NCI-H1105 (cell line): ENCODE measurements around the gene TASOR2.

ENCODE experiments used
- DNase-seq: peaks from one replicate; lab custom pipeline; 2025; lab: John Stamatoyannopoulos, UW

TASOR2 gene

DNA sequence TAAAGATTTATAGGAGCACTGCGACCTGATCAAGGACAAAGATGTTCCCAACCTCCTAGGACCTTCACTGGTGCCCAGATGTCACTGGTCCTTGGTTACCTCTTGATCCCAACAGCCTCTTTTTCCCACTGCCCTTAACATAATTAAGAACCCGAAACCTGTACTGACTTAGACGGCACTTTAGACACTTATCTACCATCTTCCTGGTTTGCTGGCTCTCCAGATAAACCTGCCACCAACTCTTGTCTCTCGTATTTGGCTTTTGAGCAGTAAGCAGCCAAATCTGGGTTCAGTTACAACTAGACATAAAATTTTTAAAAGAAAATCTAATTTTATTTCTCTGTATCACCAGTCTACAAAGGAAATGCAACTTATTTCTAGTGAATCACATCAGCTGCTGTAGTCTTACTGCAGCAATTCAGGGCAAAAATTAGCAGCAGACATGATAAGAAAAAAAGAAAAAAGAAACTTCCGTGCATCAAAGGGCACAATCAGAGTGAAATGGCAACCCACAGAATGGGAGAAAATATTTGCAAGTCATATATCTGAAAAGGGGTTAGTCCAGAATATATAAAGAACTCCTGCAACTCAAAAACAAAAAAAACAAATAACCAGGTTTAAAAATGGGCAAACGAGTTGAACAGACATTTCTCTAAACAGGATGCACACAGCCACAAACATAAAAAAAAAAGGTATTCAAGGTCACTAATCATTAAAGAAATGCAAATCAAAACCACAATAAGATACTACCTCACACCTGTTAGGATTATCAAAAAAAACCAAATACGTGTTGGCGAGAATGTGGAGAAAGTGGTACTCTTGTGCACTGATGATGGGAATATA is 27.7 kb upstream of the TASOR2 start:
- DNase-seq, result no peak

- DNase-seq, result no peak
Measured at GRCh38 chr10:5658871-5659618, 25.6 kb upstream of the TASOR2 start.

GRCh38 chr10:5659702-5660528 is 24.7 kb upstream of the TASOR2 start:
- no peak for DNase-seq

GRCh38 chr10:5661043-5661442 is 23.6 kb upstream of the TASOR2 start:
- no peak for DNase-seq

DNA sequence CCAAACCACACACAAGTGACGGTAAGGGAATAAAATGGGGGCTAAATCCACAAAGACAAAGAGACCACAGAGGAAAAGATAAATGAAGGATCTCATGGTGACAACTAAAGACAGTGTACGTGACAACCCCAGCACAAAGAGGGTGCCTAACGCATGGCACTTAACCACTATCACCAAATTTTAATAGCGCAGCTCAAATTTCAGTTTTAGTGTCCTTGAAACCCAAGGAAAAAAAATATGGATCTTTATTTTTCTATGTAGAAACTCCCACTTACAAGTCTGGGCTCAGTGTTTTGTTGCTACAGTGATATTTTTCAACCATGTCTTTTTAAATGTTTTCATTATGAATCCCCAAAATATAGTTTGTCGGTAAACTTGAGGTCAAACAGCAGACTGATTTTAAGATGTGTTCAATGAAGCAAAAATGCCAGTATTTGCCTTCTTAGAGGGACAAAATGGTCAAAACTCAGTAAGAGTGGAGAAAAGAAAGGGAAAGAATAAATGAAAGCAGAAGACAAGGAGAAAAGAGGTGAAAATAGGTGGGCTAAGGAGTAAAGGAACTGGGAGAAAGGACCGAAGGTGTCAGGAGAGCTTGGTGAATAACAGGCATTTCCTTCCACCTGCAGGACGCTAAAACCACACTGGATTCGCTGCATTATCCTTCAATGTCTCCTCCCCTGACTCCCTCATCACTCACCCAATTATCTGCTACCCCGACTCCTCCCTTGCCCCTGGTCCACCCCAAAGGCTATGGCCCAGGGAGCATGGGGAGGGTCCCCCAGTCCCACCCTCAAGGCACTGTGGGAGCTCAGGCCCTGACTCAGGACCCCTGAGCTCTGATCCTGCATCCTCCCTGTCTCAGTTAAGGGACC is 21.7 kb upstream of the TASOR2 start:
- no peak for DNase-seq

GRCh38 chr10:5663692-5664427 is 20.8 kb upstream of the TASOR2 start:
- DNase-seq, result no peak

DNA sequence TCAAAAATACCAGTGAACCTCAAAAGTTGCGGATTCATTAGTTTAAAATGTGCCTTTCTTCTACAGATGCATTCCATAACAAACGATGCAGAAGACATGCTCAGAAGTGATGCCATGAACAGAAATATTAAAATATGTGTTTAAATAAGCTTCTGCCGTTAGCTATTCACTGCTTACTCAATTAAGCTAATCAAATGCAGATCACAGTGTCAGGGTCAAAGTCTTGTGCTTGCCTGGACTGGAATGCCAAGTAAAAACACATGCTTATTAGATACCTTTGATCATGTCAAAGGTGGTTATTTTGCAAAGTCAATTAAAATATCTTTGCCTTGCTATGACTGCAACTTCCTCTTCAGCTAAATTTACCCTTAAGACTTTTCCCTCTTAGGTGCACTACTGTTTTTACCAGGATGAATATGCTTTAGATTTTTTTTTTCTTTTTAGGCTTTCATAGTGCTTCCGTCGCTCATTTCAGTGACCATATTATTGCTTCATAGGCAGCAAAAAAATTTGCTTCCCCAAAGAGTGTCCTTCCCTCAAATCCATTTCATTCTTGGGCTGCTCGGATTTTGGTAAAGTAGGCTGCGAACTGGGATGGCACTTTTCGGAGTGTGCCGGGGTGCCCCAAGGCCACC is 19.1 kb upstream of the TASOR2 start:
- no peak for DNase-seq

DNA sequence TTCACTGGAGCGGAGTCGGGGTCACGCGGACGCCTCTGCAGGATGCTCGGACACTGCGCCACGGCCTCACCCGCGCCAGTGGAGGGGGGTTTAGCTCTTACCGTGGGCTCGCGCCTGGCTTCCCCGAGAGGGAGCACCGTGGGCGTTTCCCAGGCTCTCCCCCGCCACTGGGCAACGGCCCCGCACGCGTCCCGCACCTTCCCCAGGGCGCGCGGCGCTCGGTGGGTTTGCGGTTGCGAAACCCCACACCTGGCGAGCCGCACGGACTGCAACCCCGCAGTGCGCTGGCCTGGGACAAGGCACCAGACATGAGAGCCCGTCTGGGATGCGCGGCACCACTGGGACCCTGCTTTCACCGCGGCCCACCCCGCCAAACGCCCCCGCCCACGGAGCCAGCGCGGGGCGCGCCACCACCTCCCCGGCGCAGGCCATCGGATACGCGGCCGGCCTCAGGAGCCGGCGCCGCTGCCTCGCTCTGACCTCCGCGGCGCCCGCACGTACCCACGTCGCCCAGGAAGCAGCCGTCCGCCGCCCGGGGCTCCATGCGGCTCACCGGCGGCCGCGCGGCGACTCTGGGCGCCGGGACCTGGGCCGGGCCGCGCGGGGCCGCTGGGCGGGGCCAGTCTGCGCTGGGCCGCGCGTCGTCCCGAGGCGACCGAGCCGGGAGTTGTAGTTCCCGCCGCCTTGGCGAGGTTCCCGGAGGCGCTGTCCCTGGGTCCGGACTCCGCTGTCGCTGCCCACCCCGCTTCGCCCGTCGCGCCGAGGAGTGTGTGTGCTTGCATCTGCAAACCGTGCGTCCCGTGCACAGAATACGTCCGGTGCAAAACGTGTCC is 18.4 kb upstream of the TASOR2 start, which contains the start of gene ASB13:
Gene ASB13, minus strand, starts transcription at position 588 of the 833 bp plus-strand sequence. Its CDS starts 44 bp downstream, at position 544.
- DNase-seq, result no peak

DNA sequence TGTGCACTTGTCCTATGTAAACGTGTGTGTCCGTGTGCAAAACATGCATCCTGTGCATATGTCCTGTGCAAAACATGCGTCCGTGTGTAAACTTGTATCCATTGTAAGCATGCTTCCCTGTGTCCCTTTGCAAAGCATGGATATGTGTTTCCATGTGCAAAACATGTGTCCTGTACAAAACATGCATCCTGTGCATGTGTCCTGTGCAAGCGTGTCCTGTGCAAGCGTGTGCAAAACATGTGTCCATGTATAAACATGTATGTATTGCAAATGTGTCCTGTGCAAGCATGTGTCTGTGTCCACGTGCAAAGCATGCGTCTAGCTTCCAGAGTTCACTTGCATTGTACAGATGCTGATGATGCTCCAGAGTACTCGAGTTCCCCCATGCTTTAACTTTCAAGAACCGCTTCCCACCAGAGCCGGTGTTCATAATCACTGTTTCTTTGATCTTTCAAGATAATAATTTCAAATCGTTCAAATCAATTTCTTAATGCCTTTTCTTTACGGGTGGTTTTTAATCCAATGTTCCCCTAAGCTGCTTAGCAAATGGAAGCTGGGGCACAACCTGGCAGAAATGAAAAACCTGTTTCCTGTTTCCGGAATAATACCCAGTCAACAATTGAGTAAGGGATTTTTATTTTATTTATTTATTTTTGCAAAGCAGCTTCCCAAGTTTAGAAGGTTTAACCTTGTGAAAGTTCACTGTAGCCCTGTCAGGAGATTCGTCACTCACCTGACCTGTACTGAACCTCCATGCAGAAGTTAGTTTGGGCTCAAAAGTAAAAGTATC is 17.6 kb upstream of the TASOR2 start:
- DNase-seq, result no peak

- no peak for DNase-seq
Measured at GRCh38 chr10:5668429-5668828, 16.2 kb upstream of the TASOR2 start.

DNA sequence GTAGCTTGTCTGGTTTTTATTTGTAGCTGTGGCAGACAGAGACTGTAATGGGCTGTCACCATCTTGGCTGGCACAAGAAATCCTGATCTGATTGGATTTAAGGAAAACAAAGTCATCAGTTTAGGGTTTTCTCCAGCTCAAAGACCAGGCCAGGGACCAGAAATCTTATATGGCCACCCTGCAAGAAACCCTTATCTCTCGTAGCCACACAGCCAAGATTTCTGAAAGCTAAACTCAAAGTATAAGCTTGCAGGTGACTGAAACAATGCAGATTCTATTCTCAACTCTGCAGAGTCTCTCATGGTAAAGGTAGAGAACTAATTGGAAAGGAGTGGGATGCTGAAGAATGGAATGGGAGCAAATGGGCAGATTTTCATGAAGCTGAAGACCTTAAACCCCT is 15.0 kb upstream of the TASOR2 start:
- DNase-seq, result no peak

DNA sequence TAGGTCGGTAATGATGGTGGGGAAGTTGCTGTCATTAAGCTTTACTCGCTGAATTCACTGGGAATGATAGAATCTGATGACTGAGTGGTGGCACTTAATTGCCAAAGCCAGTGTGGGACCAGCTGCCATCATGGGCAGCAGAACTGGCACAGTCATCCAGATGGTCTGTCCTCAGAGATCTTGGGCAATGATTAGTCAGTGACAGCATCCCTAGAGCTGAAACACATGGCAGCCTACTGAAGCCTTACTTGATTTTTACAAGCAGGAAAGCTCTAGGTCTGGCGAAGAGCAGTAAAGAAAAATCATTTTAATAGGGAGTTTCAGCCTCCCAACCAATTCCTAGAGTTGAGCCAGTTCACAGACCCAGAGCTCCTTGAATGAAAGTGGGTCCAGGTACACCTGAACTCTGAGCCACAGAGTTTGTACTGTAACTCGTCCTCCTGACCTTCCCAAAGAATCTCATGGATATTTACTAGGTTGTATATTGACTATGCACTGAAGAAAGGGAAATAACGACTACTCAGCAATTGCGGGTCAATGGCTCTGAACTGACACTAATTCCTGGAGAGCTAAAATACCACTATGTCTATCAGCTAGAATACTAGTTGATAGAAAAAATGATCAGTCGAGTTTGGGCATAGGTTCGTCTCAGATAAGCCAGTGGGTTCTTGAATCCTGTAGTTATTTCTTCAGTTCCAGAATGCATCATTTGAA is 13.8 kb upstream of the TASOR2 start:
- DNase-seq, result no peak

DNA sequence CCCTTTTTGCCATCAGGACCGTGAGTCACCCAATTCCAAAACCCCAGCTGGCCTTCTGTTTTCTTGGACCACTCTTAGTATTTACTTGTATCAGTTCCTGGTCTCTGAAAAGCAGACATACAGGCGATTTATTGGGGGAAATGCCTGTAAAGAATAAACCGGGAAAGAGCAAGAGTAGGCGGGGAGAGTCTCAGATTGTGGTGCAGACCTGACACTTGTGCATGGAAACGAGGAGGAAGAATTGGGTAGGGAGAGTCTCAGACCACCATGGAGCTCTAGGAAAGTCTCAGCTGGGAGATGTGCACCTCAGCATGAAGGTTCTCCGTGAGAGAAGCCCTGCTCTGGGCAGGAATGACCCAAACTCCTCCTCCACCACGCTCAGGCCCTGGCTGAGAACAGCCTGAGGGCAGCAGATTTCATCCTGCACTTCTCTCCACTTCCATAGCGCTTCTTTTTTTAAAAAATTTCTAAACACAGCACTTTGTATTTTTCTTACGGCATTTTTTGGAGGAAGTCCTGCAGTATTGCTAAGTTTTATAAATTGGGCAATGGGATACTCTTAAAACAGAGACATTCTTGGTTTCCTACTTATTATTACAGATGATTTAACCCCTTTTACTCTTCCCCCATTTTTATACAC is 6.1 kb upstream of the TASOR2 start:
- DNase-seq, result no peak

GRCh38 chr10:5679037-5679435 is 5.6 kb upstream of the TASOR2 start:
- no peak for DNase-seq

DNA sequence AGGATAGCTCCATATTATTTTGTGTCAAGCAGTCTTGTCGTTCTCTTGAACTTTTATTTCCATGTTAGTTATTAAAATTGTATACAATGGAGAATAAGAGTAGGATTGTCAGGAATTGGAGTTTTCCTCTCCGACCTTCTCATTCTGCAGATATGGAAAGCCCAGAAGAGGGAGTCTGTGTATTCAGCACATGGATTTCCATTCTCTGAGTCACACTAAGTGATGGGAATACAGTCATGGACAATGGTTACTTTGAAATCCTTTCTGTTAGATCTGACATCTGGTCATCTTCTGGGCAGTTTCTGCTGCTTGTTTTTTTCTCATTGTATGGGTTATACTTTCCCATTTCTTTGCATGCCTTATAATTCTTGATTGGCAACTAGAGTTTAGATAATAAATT is 5.0 kb upstream of the TASOR2 start:
- no peak for DNase-seq

DNA sequence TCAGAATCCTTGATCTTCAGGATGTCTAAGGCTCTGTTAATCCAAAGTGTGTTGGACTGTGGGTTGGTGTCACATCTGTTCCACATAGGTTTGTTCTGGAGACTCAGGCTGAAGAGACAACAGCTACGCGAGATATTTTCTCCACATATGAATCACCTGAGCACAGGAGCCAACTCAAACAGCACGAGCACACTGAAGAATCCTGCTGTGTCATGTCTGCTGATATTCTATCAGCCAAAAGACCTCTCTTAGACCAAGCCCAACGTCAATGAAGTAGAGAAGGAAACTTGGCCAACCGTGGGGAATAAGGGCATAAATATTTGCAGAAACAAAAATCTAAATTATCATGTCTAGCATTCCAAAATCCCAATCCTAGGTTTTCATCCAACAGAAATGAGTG is 2.7 kb upstream of the TASOR2 start:
- DNase-seq, result no peak

GRCh38 chr10:5683065-5683464 is 1.6 kb upstream of the TASOR2 start:
- DNase-seq, result no peak
